ENCODE data around the gene ZCCHC24. TPM values are rescaled to one million over a fixed set of nuclear protein-coding genes. Genes with fewer than 3 reads are reported as not detected.

ZCCHC24 gene
- total RNA-seq, 1 experiment from 2014 or later = 3.8 TPM

DNA sequence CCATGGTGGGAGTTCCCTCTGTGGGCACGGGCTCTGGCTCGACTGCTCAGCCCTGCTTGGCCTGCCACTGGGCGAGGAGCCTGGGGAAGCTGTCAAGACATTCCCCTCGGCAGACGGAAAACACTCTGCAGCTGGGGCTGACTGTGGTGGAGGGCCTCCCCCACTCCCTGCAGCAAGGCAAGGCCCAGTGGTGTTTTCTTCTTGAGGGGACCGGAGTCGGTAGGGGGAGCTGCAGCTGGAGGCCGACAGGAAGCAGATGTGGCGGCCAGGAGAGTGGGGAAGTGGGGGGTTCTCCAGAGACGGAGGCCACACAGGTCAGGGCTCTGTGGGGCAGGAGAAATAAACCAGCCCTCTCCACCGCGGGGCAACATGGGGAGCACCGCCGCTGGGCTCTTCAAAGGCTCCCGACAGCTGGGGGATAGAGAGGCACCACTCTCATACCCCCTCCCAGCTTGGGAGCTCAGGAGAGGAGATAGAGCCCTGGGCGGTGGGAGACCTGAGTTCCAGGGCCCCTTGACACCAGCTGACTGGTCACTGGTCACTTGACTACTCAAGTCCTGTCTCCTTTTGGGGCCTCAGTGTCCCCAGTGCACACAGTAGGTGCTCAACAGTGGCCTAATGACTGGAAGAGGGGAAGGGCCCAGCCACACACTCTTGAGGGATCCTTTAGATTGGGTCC is 54.7 kb downstream of the ZCCHC24 start:
- H3K4me2 ChIP-seq (ENCODE audit: insufficient read depth, insufficient read length, low read length) = no peak overlapping the region
- H3K18ac ChIP-seq (ENCODE audit: insufficient read length, low read depth, low read length) = no peak overlapping the region
- H2BK120ac ChIP-seq (ENCODE audit: low read depth, low read length, poor library complexity, severe bottlenecking) = no peak overlapping the region
- no peaks in the 10 kb centered on the region for H3K23me2 ChIP-seq (ENCODE audit: insufficient read length, low read depth, low read length, poor library complexity, severe bottlenecking)
- no peak overlapping the region for H2BK12ac ChIP-seq (ENCODE audit: insufficient read length, low read depth, low read length)
- no peak overlapping the region for H2BK15ac ChIP-seq (ENCODE audit: low read depth, low read length)
- WGBS (ENCODE audit: extremely low coverage, insufficient read length, low lambda C conversion rate) = no CpG with 5 or more reads among the region's 16 CpGs
- no peaks in the 10 kb centered on the region for H3K27me3 ChIP-seq (ENCODE audit: insufficient read depth, low read length)
- no peaks in the 10 kb centered on the region for H4K20me1 ChIP-seq (ENCODE audit: control insufficient read depth, insufficient read depth, insufficient read length)
- no peak overlapping the region for H3K56ac ChIP-seq (ENCODE audit: insufficient read length, low read depth, low read length)
- H3K4me1 ChIP-seq (ENCODE audit: insufficient read depth, low read length) = no peaks in the 10 kb centered on the region
- no peaks in the 10 kb centered on the region for H3K79me1 ChIP-seq (ENCODE audit: insufficient read depth, low read depth, low read length, poor library complexity, severe bottlenecking)
- H3K9ac ChIP-seq (ENCODE audit: extremely low read depth, insufficient read length, low read length) = no peak overlapping the region
- no peak overlapping the region for H4K91ac ChIP-seq (ENCODE audit: insufficient read length, low read depth, low read length)
- no peak overlapping the region for H3T11ph ChIP-seq (ENCODE audit: low read length)
- no peaks in the 10 kb centered on the region for H3K79me2 ChIP-seq (ENCODE audit: insufficient read depth, low read length)
- no peaks in the 10 kb centered on the region; a peak in 2 of 7 replicates for H3K36me3 Mint-ChIP-seq (ENCODE audit: insufficient read depth in 1 of 3, low read depth in 3 of 3)
- no peak overlapping the region for H3K4ac ChIP-seq (ENCODE audit: low read depth, low read length)
- no peak overlapping the region for H2BK5ac ChIP-seq (ENCODE audit: insufficient read length, low read length)
- no peak overlapping the region for H3K14ac ChIP-seq (ENCODE audit: insufficient read depth, low read length)
- H3K4me3 Mint-ChIP-seq = no peak overlapping the region
- H3K23ac ChIP-seq (ENCODE audit: insufficient read length, low read depth, low read length) = no peak overlapping the region
- peaks cover 0 to 3% of the 10 kb centered on the region in 2 experiments; a peak in 1 of 4 replicates for H3K4me1 Mint-ChIP-seq
- no peak overlapping the region for H4K5ac ChIP-seq (ENCODE audit: insufficient read length, low read depth, low read length)
- H3K9me3 ChIP-seq (ENCODE audit: control insufficient read depth, low read depth, low read length) = no peaks in the 10 kb centered on the region
- no peak overlapping the region for H2BK20ac ChIP-seq (ENCODE audit: low read depth, low read length, poor library complexity, severe bottlenecking)
- no peak overlapping the region for H3K27ac ChIP-seq (ENCODE audit: insufficient read length, low read depth, low read length)
- no peak overlapping the region for H2AFZ ChIP-seq (ENCODE audit: low read length)
- no peak overlapping the region for H4K8ac ChIP-seq (replicated peaks; ENCODE audit: insufficient read length, low read depth, low read length)
- peak; percentile 24 for DNase-seq
- H3K27me3 Mint-ChIP-seq (ENCODE audit: low read depth) = peaks cover 3% of the 10 kb centered on the region
- H3K27ac Mint-ChIP-seq = peak overlapping the region in 1 of 3 experiments; percentile 72; a peak in 1 of 7 replicates
- H3K9me3 Mint-ChIP-seq = no peaks in the 10 kb centered on the region
- no peak overlapping the region for H2AK5ac ChIP-seq (ENCODE audit: insufficient read length, low read length)
- TF ChIP-seq, protein P1, sequence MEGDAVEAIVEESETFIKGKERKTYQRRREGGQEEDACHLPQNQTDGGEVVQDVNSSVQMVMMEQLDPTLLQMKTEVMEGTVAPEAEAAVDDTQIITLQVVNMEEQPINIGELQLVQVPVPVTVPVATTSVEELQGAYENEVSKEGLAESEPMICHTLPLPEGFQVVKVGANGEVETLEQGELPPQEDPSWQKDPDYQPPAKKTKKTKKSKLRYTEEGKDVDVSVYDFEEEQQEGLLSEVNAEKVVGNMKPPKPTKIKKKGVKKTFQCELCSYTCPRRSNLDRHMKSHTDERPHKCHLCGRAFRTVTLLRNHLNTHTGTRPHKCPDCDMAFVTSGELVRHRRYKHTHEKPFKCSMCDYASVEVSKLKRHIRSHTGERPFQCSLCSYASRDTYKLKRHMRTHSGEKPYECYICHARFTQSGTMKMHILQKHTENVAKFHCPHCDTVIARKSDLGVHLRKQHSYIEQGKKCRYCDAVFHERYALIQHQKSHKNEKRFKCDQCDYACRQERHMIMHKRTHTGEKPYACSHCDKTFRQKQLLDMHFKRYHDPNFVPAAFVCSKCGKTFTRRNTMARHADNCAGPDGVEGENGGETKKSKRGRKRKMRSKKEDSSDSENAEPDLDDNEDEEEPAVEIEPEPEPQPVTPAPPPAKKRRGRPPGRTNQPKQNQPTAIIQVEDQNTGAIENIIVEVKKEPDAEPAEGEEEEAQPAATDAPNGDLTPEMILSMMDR (conservative IDR thresholded peaks at IDR 0.05) = no peak
